SU-DHL-6 (cell line): Measurements from ENCODE around the gene TDRD9.

Experiments used
- H2AFZ ChIP-seq: fragments of 200-600 bp; sonication (generic); 2 replicates; pipeline ENCODE4 v1.6.1; 2014; ENCODE audit warnings: low read depth, mild to moderate bottlenecking, moderate library complexity, mixed read lengths, antibody characterized with exemption, low read length; ENCODE audit not compliant: severe bottlenecking
- H3F3A ChIP-seq: fragments of 200-600 bp; shearing (Covaris generic); 2 replicates; pipeline ENCODE4 v1.6.0; 2016; ENCODE audit warnings: antibody characterized with exemption, mild to moderate bottlenecking; ENCODE audit not compliant: insufficient read depth
- H3K27ac ChIP-seq: fragments of 200-600 bp; sonication (generic); 2 replicates; pipeline ENCODE4 v1.5.1; 2016; ENCODE audit warnings: low read depth, mild to moderate bottlenecking, low read length, moderate library complexity, mixed read lengths
- H3K27me3 ChIP-seq: fragments of 200-600 bp; sonication (generic), shearing (Covaris generic); 2 replicates; pipeline ENCODE4 v1.6.0; 2014; ENCODE audit warnings: mild to moderate bottlenecking, low read length
- H3K36me3 ChIP-seq: fragments of 200-600 bp; sonication (generic); 2 replicates; pipeline ENCODE4 v1.6.1; 2014; ENCODE audit warnings: mild to moderate bottlenecking, low read length, mixed read lengths
- H3K4me2 ChIP-seq: fragments of 300-600, 200-600 bp; shearing (Covaris generic), sonication (generic); 2 replicates; pipeline ENCODE4 v1.6.0; 2014; ENCODE audit warnings: low read length, low read depth, mild to moderate bottlenecking; ENCODE audit not compliant: poor library complexity, severe bottlenecking
- H3K4me3 ChIP-seq: fragments of 200-600 bp; sonication (generic); 2 replicates; pipeline ENCODE4 v1.5.1; 2014; ENCODE audit warnings: antibody characterized with exemption, low read length, mild to moderate bottlenecking, mixed read lengths; ENCODE audit not compliant: insufficient read depth, poor library complexity, severe bottlenecking
- H3K79me2 ChIP-seq: fragments of 200-600 bp; sonication (generic); 2 replicates; pipeline ENCODE4 v1.6.1; 2014; ENCODE audit warnings: mild to moderate bottlenecking, low read length, moderate library complexity; ENCODE audit not compliant: insufficient read depth
- H3K9ac ChIP-seq: fragments of 200-600 bp; sonication (generic); 2 replicates; pipeline ENCODE4 v1.7.0; 2014; ENCODE audit warnings: mild to moderate bottlenecking, low read length
- H3K9me2 ChIP-seq: fragments of 200-600 bp; sonication (generic); replicated peaks from 2 replicates; pipeline ENCODE4 v1.6.1; 2014; ENCODE audit warnings: low read length; ENCODE audit not compliant: insufficient read depth
- H3K9me3 ChIP-seq: fragments of 200-600 bp; sonication (generic); 2 replicates; pipeline ENCODE4 v1.6.1; 2014; ENCODE audit warnings: low read length, mixed read lengths; ENCODE audit not compliant: insufficient read depth
- H4K20me1 ChIP-seq: fragments of 200-600 bp; sonication (generic); 2 replicates; pipeline ENCODE4 v1.6.1; 2014; ENCODE audit warnings: low read depth, mild to moderate bottlenecking, antibody characterized with exemption, low read length, moderate library complexity, mixed read lengths
- CTCF ChIP-seq: fragments of 200-600 bp; sonication (generic); IDR thresholded peaks from one replicate; pipeline ENCODE4 v1.5.1; 2017; ENCODE audit warnings: antibody characterized with exemption, mild to moderate bottlenecking, low read length, moderate library complexity; ENCODE audit not compliant: insufficient read depth, poor library complexity, severe bottlenecking
- EZH2phosphoT487 ChIP-seq: fragments of 200-600 bp; sonication (generic), shearing (Covaris generic); conservative IDR thresholded peaks from 2 replicates; pipeline ENCODE4 v1.6.1; 2018; ENCODE audit warnings: mild to moderate bottlenecking, antibody characterized with exemption, low read length, moderate library complexity, mixed read lengths

Gene TDRD9

GRCh38 chr14:104086661-104087461 lies 158.6 kb downstream of the TDRD9 start:
- no peak overlapping the region for H2AFZ ChIP-seq
- H3K9ac ChIP-seq: no peak overlapping the region
- no peak overlapping the region for H3K4me3 ChIP-seq
- H3K36me3 ChIP-seq: no peaks in the 10 kb centered on the region
- no peaks in the 10 kb centered on the region for H4K20me1 ChIP-seq
- TF ChIP-seq EZH2phosphoT487 (no peak), CTCF (no peak)
- no peaks in the 10 kb centered on the region for H3K9me3 ChIP-seq
- no peak overlapping the region for H3K27ac ChIP-seq
- H3K79me2 ChIP-seq: no peaks in the 10 kb centered on the region
- no peak overlapping the region for H3K4me2 ChIP-seq
- H3F3A ChIP-seq: no peaks in the 10 kb centered on the region
- H3K9me2 ChIP-seq: no peaks in the 10 kb centered on the region
- no peaks in the 10 kb centered on the region for H3K27me3 ChIP-seq

- Histone ChIP-seq H3K27me3 (no peaks in the 10 kb centered on the region), H3K4me2 (no peak overlapping the region), H3K36me3 (no peaks in the 10 kb centered on the region), H3F3A (no peaks in the 10 kb centered on the region), H3K9me2 (no peaks in the 10 kb centered on the region), H4K20me1 (no peaks in the 10 kb centered on the region), H3K4me3 (no peak overlapping the region), H3K27ac (no peak overlapping the region), H2AFZ (no peak overlapping the region), H3K9ac (no peak overlapping the region), H3K9me3 (no peaks in the 10 kb centered on the region), H3K79me2 (no peaks in the 10 kb centered on the region)
- TF ChIP-seq CTCF (no peak), EZH2phosphoT487 (no peak)
Observed at GRCh38 chr14:104087505-104087904, 159.2 kb downstream of the TDRD9 start.

- Histone ChIP-seq H3K27ac (no peak overlapping the region), H3K36me3 (no peaks in the 10 kb centered on the region), H3K9me2 (no peaks in the 10 kb centered on the region), H3K9ac (no peak overlapping the region), H3F3A (no peaks in the 10 kb centered on the region), H2AFZ (no peak overlapping the region), H3K79me2 (no peaks in the 10 kb centered on the region), H3K27me3 (no peaks in the 10 kb centered on the region), H3K4me2 (no peak overlapping the region), H4K20me1 (no peaks in the 10 kb centered on the region), H3K9me3 (no peaks in the 10 kb centered on the region), H3K4me3 (no peak overlapping the region)
- no peak for TF ChIP-seq CTCF
- TF ChIP-seq EZH2phosphoT487: no peak
Observed at GRCh38 chr14:104087981-104088850, 160.0 kb downstream of the TDRD9 start.
